Posterior vena cava (tissue), 2 donors: Measurements from ENCODE around the gene FAM3A. TPM values are rescaled to one million over a fixed set of nuclear protein-coding genes. Genes with fewer than 3 reads are reported as not detected.
"Not testable (repeated sequence)": the region's sequence is repeated elsewhere in the genome, so short reads cannot be mapped to it uniquely, and the experiment has no call there.

ENCODE experiments used
- DNase-seq: peaks from one replicate; pipeline ENCODE4 v3.0.0-alpha.2; 2020; ENCODE audit warnings: low spot score
- intact Hi-C, 2 donors: fragments of 100-400 bp; cut with DNase I; formaldehyde crosslinking; loops; one replicate each; pipeline versions ENCODE4 v1.14.1 to v1.14.2; 2022 to 2023
- total RNA-seq, 2 donors: library from RNA; stranded (reverse); fragmentation: NEBNext Ultra II Directional; extraction: Animal tissue kit (Norgen Biotek cat#: 25700); gene quantifications; one replicate each; pipeline ENCODE4 v1.2.1, GENCODE V29; 2021
- donor health status: DM: yes; HTN: yes; CAD: no.
- donor health status: DM: yes; HTN: yes; CAD: no.

FAM3A gene
- total RNA-seq, 2 donors from 2014 or later, result 26.1 to 28.6 TPM

GRCh38 chrX:154509455-154509854, 6.6 kb downstream of the FAM3A start:
- intact Hi-C loops, result no loop called here
- DNase-seq, result no peak

- intact Hi-C loops, result no loop called here
- no peak for DNase-seq
Observed at GRCh38 chrX:154508384-154508745, 7.7 kb downstream of the FAM3A start.

- no peak for DNase-seq
- intact Hi-C loops, result no loop called here
Observed at GRCh38 chrX:154507673-154508383, 8.2 kb downstream of the FAM3A start.

GRCh38 chrX:154506483-154507332, 9.3 kb downstream of the FAM3A start:
- no peak for DNase-seq
- intact Hi-C loops, result no loop called here

- intact Hi-C loops, result no loop called here
- no peak for DNase-seq
Observed at GRCh38 chrX:154505734-154506133, 10.3 kb downstream of the FAM3A start.

GRCh38 chrX:154502989-154503388, 13.0 kb downstream of the FAM3A start:
- intact Hi-C loops, result no loop called here
- DNase-seq, result no peak

GRCh38 chrX:154502098-154502497, 13.9 kb downstream of the FAM3A start:
- intact Hi-C loops, result no loop called here

GRCh38 chrX:154501423-154501822, 14.6 kb downstream of the FAM3A start:
- DNase-seq, intact Hi-C loops: not testable (repeated sequence)

More at GRCh38 chrX:154502098-154502497, 13.9 kb downstream of the FAM3A start:
- no peak for DNase-seq

GRCh38 chrX:154496591-154497137, 19.4 kb downstream of the FAM3A start:
- intact Hi-C loops, result not testable (repeated sequence)

GRCh38 chrX:154495472-154495922, 20.5 kb downstream of the FAM3A start:
- intact Hi-C loops, result no loop called here
- DNase-seq, result no peak

More at GRCh38 chrX:154496591-154497137, 19.4 kb downstream of the FAM3A start:
- DNase-seq, result not testable (repeated sequence)

- intact Hi-C loops, result no loop called here
- no peak for DNase-seq
Observed at GRCh38 chrX:154494715-154495114, 21.3 kb downstream of the FAM3A start.

- intact Hi-C loops, result no loop called here
- DNase-seq, result peak; percentile 97
Observed at GRCh38 chrX:154490414-154491083, 25.5 kb downstream of the FAM3A start, which contains the start of gene SLC10A3. TSS of gene SLC10A3 (minus strand) at chrX:154490629. CDS start at chrX:154488940, 1,689 bp downstream.

- DNase-seq, result peak; percentile 81
- intact Hi-C loops, result no loop called here
Observed at GRCh38 chrX:154490021-154490413, 26.0 kb downstream of the FAM3A start.

- no peak for DNase-seq
- intact Hi-C loops, result loop anchor here in 1 of 2 donors (5.0 kb wide), 2 partner anchors 42 to 43 kb away; no protein-coding TSS in a partner anchor
Observed at GRCh38 chrX:154489182-154489581, 26.9 kb downstream of the FAM3A start.

GRCh38 chrX:154488336-154489075, 27.5 kb downstream of the FAM3A start:
- intact Hi-C loops, result loop anchor here in 1 of 2 donors (5.0 kb wide), 2 partner anchors 41 to 44 kb away; no protein-coding TSS in a partner anchor
- DNase-seq, result no peak

- peak; percentile 82 for DNase-seq
- intact Hi-C loops, result loop anchor here (2.0 to 5.0 kb wide), 3 partner anchors 40 to 61 kb away; no protein-coding TSS in a partner anchor
Observed at GRCh38 chrX:154487518-154488290, 28.3 kb downstream of the FAM3A start.

GRCh38 chrX:154486396-154487207, 29.4 kb downstream of the FAM3A start, which contains the start of gene UBL4A:
TSS of gene UBL4A (minus strand) at chrX:154486615. CDS start at chrX:154486584, 31 bp downstream.
- peak; percentile 86 for DNase-seq
- intact Hi-C loops, result loop anchor here (2.0 to 5.0 kb wide), 3 partner anchors 39 to 60 kb away; no protein-coding TSS in a partner anchor
